Brain pericyte (primary cell): ENCODE results near the gene RALGAPB.
"Not testable (repeated sequence)": the region's sequence is repeated elsewhere in the genome, so short reads cannot be mapped to it uniquely, and the experiment has no call there.

Source experiments
- DNase-seq: peaks from one replicate; pipeline ENCODE4 v3.0.0-alpha.2; 2012; ENCODE audit warnings: low read depth, low spot score

The RALGAPB gene

DNA sequence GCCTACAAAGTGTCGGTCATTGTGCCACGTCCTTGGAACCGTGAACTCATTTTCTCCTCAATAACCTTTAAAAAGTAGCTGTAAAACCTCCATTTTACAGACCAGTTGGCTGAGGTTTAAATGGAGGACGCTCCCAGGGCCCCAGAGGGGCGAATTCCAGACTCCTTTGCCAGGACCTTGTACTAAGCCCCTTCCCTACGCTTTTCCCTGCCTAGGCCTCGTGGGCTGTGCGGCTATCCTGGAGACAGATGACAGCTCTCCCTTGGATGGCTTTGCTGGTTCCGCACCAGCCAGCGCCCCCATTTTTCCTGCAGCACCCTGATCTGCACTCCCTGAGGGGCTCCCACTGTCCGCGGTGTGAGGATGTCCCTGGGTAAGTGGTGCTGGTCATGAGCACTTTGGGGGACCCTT, 25.4 kb upstream of the RALGAPB start:
- DNase-seq, result no peak

DNA sequence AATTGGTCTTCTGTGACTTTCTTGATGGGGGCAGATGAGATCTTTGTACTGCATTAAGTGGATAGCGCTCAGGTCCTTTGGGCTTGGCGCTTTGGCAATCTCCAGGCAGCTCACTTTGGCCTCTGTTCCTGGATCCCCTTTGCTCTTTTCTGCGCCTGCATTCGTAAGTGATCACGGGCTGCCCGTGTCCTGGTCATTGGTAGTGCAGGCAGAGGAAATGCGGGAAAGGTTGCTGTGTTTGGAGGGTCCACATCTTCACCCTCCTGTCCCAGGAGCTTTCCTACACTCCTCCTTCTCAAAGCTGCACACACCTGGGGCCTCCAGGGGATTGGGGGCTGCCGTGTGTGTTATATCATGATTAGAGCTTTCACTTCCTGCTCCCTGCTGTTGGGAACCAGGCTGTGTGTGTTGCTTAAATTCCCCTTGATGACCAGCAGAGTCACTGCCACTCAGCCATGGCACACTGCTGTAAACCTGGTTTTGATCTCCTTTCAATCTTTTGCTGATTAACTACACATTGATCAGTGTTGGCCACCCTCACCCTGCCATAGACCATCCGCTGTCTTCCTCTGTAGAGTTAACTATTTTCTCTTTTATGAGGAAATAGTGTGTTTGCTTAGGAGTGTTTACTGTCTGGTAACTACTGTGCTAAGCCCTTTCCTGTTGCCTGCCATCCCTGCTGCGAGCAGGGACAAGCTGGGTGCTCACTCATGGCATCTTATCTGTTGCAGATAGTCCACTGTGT, 24.5 kb upstream of the RALGAPB start:
- no peak for DNase-seq

- no peak for DNase-seq
Measured at GRCh38 chr20:38449046-38449445, 23.6 kb upstream of the RALGAPB start.

DNA sequence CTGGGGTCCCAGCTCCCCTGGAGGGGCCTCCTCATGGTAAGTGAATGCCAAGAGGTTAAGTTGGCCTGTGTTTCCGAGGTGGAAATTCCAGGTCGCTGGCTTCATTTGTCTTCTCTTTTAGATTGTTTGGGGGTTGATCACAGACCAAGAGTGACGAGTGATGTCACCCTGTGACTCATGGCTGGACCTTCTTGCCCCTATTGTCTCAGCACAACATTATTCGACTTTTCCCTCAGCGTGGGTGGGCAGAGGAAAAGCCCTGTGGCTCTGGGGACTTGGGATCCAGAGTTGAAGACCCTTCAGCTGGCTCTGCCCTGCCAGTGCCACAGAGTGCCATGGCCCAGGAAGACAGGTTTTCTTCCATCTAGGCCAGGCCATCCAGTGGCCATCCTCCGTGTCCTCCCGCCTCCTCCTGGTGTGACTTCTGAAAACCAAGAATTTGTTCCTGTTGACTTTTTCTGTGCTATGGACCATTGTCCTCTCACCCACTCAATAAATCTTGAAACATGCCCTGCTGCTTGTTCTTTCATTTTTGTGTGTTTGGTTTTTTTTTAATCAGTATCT, 22.1 kb upstream of the RALGAPB start:
- DNase-seq, result no peak

DNA sequence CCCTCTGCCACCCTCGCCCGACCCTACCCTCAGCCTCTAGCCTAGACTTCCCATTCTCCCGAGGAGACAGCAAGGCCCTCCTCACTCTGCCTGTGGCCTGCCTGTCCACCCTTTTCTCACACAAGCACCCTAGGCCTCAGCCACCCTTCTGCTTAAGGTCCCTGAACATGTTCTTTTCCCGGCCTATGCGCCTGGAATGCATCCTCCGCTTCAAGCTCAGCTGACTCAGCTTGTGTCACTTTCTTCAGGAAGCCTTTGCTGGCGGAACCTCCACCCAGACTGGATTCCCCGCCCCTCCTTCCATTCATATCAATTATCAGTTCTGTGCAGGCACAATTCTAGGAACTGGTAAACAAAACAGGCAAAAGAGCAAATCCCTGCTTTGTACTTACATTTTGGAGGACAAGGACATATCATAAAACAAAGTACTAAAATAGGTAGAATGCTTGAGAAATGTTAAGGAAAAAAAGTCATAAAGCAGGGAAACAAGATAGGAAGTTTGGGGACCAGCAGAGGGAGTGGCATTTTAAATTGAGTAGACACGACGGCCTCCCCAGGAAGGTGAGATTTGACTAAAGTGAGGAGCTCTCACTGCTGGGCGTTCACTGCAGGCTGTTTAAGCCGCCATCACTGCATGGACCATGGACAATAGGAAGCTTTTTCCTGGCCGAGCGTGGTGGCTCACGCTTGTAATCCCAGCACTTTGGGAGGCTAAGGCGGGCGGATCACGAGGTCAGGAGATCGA, 19.6 kb upstream of the RALGAPB start:
- DNase-seq, result no peak

- DNase-seq, result no peak
Measured at GRCh38 chr20:38453941-38454340, 18.7 kb upstream of the RALGAPB start.

- no peak for DNase-seq
Measured at GRCh38 chr20:38454556-38455473, 17.8 kb upstream of the RALGAPB start.

DNA sequence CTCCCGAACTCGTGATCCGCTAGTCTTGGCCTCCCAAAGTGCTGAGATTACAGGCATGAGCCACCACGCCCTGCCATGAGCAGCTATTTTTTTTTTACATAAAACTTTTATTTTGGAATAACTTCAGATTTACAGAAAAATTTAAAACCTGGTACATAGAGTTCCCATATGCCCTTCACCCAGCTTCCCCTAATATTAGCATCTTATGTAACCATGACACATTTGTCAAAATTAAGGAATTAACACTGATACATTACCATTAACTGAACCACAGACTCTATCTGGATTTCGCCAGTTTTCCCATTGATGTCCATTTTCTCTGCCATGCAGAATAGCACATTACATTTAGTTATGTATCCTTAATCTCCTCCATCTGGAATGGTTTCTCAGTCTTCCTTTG, 14.3 kb upstream of the RALGAPB start:
- no peak for DNase-seq

- peak; percentile 68 for DNase-seq
Measured at GRCh38 chr20:38460040-38460623, 12.5 kb upstream of the RALGAPB start.

GRCh38 chr20:38460631-38461030, 12.0 kb upstream of the RALGAPB start:
- DNase-seq, result not testable (repeated sequence)

DNA sequence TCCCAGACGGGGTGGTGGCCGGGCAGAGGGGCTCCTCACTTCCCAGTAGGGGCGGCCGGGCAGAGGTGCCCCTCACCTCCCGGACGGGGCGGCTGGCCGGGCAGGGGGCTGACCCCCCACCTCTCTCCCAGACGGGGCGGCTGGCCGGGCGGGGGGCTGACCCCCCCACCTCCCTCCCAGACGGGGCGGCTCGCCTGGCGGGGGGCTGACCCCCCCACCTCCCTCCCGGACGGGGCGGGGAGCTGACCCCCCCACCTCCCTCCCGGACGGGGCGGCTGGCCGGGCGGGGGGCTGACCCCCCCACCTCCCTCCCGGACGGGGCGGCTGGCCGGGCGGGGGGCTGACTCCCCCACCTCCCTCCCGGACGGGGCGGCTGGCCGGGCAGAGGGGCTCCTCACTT, 11.5 kb upstream of the RALGAPB start:
- not testable (repeated sequence) for DNase-seq

- DNase-seq, result not testable (repeated sequence)
Measured at GRCh38 chr20:38461569-38461968, 11.1 kb upstream of the RALGAPB start.

- DNase-seq, result no peak
Measured at GRCh38 chr20:38466171-38466570, 6.5 kb upstream of the RALGAPB start.

DNA sequence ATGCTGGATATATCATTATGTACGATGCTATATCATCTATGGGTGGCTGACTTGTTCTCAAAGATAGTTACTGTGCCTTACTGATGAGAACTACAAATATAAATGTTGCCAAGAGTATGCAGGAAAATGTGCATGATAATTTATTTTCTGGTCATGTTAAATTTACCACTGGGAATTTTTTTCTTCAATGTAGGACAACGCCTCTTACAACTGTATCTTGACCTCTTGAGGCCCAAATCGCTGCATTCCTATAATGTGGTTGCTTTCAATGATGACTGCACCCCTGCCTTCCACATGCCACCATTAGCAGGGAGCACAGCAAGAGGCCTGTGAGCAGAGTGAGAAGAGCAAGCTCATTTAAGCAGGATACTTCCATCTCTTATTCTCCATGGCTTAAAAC, 5.7 kb upstream of the RALGAPB start:
- DNase-seq, result no peak

GRCh38 chr20:38471245-38471644, 1.4 kb upstream of the RALGAPB start:
- DNase-seq, result no peak

DNA sequence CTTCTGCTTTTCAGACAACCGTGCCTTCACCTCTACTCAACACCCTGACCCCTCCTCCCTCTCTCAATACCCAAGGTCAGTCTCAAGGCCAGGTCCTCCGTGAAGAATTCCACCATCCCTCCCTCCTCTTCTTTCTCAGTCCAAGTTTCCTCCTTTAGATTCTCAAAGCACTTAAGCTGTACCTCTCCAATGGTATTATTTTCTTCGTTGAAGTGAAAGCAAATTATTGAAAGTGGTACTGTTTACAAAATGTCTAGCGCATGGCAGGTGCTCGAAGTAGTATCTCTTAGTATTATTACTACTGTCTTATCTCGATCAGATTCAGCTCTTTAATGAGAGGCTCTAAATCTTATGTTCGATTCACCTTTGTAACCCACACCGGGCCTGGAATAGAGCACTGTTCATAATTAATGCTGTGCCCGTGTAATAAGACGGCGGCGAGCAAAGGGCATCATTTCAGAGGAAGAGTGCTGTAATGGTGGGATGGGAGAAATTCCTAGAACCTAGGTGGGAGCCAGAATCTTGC, 593 bp upstream of the RALGAPB start:
- no peak for DNase-seq

DNA sequence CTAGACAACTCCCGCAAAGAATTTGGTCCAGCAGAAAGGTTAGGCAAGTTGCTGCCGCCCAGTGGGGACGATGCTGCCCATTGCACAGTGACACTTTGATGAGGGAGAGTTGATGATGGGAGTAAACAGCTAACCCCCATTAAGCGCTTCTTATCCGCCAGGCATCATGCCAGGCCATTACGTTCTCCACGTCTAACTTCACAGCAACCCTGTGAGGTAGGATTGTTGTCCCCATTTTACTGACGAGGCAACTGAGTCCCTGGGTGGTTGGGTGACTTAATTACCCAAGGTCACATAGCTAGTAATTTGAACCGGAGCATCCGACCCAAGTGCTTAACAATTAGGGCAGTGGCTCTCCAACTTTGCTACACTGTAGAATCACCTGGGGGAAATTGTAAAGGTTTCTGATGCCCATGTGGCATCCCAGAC, 738 bp downstream of the RALGAPB start:
- DNase-seq, result no peak

DNA sequence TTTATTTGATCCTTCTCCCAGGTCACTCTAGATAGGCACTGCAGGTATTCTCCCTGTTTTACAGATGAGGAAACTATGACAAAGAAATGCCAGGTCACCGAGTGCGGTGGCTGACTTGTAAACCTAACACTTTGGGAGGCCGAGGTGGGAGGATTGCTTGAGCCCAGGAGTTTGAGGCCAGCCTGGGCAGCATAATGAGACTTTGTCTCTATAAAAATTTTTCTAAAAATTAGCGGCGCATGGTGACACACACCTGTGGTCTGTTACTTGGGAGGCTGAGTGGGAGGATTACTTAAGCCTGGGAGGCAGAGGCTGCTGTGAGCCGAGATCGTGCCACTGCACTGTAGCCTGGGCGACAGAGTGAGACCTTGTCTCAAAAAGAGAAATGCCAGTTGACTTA, 5.1 kb downstream of the RALGAPB start:
- DNase-seq, result no peak

- DNase-seq, result no peak
Measured at GRCh38 chr20:38479596-38479995, 7.0 kb downstream of the RALGAPB start.

DNA sequence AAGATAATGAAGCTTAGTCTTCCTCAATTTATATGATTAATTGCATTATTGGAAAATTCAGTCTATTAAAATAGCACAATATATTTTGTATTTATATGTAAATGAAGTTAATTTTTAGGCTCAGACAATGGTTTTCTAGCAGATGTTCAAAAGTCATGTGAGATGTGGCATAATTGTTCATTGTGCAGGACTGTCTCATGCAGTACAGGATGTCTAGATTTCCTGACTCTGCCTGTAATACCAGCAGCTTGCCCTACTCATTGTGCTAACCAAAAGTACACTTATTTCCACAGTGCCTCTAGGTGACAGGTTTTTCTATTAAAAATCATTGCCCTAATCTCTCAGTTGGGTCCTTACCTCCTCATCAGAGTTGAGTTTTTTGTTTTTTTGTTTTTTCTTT, 12.4 kb downstream of the RALGAPB start:
- no peak for DNase-seq

- DNase-seq, result no peak
Measured at GRCh38 chr20:38489181-38489580, 16.5 kb downstream of the RALGAPB start.
